GM12878 (cell line): ENCODE results near the gene VPS52. TPM values are rescaled to one million over a fixed set of nuclear protein-coding genes. Genes with fewer than 3 reads are reported as not detected.

Source experiments
- ATF2 ChIP-seq: IDR thresholded peaks from 2 replicates; pipeline ENCODE4 v1.6.1; 2012; ENCODE audit warnings: low read length, inconsistent platforms
- BACH1 ChIP-seq: fragments of 450-650 bp; IDR thresholded peaks from 2 replicates; pipeline ENCODE4 v1.6.1; 2017; ENCODE audit warnings: mild to moderate bottlenecking, borderline replicate concordance
- CBFB ChIP-seq: IDR thresholded peaks from 2 replicates; pipeline ENCODE4 v1.6.1; 2016; ENCODE audit warnings: antibody characterized with exemption, low read depth
- DPF2 ChIP-seq: fragments of 450-650 bp; IDR thresholded peaks from 2 replicates; pipeline ENCODE4 v1.6.1; 2017; ENCODE audit warnings: mild to moderate bottlenecking
- EGR1 ChIP-seq, 2 experiments: IDR thresholded peaks; 1 replicate in 1 of 2; 2 replicates in 1 of 2; pipeline ENCODE4 v1.6.1; 2011 to 2012; ENCODE audit warnings: low read depth in 2 of 2, low read length in 2 of 2, borderline replicate concordance in 1 of 2, mild to moderate bottlenecking in 1 of 2, moderate library complexity in 1 of 2
- HDGF ChIP-seq: fragments of 450-650 bp; IDR thresholded peaks from 2 replicates; pipeline ENCODE4 v1.6.1; 2016; ENCODE audit warnings: antibody characterized with exemption
- KAT2A ChIP-seq: conservative IDR thresholded peaks from 2 replicates; pipeline ENCODE4 v1.6.1; 2011; ENCODE audit warnings: low read depth, low read length; ENCODE audit not compliant: control insufficient read depth
- LARP7 ChIP-seq: fragments of 450-650 bp; IDR thresholded peaks from 2 replicates; pipeline ENCODE4 v1.6.1; 2017; ENCODE audit warnings: mild to moderate bottlenecking
- MAX ChIP-seq: IDR thresholded peaks from 2 replicates; pipeline ENCODE4 v1.6.1; 2012; ENCODE audit warnings: low read depth, low read length, improper control_type of control experiment
- MYC ChIP-seq: IDR thresholded peaks from 2 replicates; pipeline ENCODE4 v1.6.1; 2011; ENCODE audit warnings: mild to moderate bottlenecking, low read length, moderate library complexity, inconsistent platforms; ENCODE audit not compliant: insufficient read depth, insufficient replicate concordance, insufficient read length, severe bottlenecking
- POLR2A ChIP-seq: IDR thresholded peaks from 2 replicates; pipeline ENCODE4 v1.6.1; 2011; ENCODE audit warnings: low read depth, mild to moderate bottlenecking, low read length
- RAD51 ChIP-seq: fragments of 450-650 bp; IDR thresholded peaks from 2 replicates; pipeline ENCODE4 v1.6.1; 2016; ENCODE audit warnings: moderate library complexity, mild to moderate bottlenecking, inconsistent platforms
- RCOR1 ChIP-seq: conservative IDR thresholded peaks from 2 replicates; pipeline ENCODE4 v1.6.1; 2012; ENCODE audit warnings: low read depth, low read length, improper control_type of control experiment
- TARDBP ChIP-seq: IDR thresholded peaks from 2 replicates; pipeline ENCODE4 v1.6.1; 2016; ENCODE audit warnings: borderline replicate concordance
- ZNF207 ChIP-seq: fragments of 450-650 bp; IDR thresholded peaks from 2 replicates; pipeline ENCODE4 v1.6.1; 2014; ENCODE audit warnings: antibody characterized with exemption, mild to moderate bottlenecking, borderline replicate concordance
- polyA plus RNA-seq, 11 experiments: library from polyadenylated mRNA; depleted of rRNA in 4 of 11; unstranded in 6 of 11; stranded (reverse) in 5 of 11; fragments of >200 nt; fragmentation: Nextera tagmentation in 4 of 11; fragmentation: Illumina TruSeq in 1 of 11; extraction: Ambion mirVana in 4 of 11; extraction: Trizol in 1 of 11; gene quantifications; 1 replicate in 1 of 11; 2 replicates in 10 of 11; pipeline versions ENCODE4 v1.2.1 to v1.2.3, GENCODE V29; 2011 to 2016; ENCODE audit warnings: inconsistent platforms in 2 of 11, missing spikeins in 2 of 11, low read depth in 1 of 11
- total RNA-seq, 4 experiments: library from RNA; depleted of rRNA in 3 of 4; stranded (reverse); fragments of >200 nt in 3 of 4; fragmentation: Illumina TruSeq in 1 of 4; extraction: Trizol in 1 of 4; gene quantifications; 2 replicates each; pipeline versions ENCODE4 v1.2.1 to v1.2.3, GENCODE V29; 2013 to 2021
- TF ChIP-seq, protein P1 (sequence below): fragments of 450-650 bp; IDR thresholded peaks from 2 replicates; pipeline ENCODE4 v1.6.1; 2016; ENCODE audit warnings: mild to moderate bottlenecking, moderate library complexity, borderline replicate concordance
- TF ChIP-seq, protein P2 (sequence below): fragments of 150-350 bp; IDR thresholded peaks from 2 replicates; pipeline ENCODE4 v1.6.1; 2014; ENCODE audit warnings: mild to moderate bottlenecking, low read depth, low read length
- TF ChIP-seq, protein P3 (sequence below): fragments of 450-650 bp; IDR thresholded peaks from 2 replicates; pipeline ENCODE4 v1.6.1; 2017; ENCODE audit warnings: mild to moderate bottlenecking, moderate library complexity

Gene VPS52
- total and polyA plus RNA-seq, 10 of the 15 experiments (the other 5 are each of a cell fraction or from before 2014, with no cell fraction given): 11.3 to 52.7 (median 36.7) TPM

- no peak for TF ChIP-seq ATF2
- TF ChIP-seq, protein P1, sequence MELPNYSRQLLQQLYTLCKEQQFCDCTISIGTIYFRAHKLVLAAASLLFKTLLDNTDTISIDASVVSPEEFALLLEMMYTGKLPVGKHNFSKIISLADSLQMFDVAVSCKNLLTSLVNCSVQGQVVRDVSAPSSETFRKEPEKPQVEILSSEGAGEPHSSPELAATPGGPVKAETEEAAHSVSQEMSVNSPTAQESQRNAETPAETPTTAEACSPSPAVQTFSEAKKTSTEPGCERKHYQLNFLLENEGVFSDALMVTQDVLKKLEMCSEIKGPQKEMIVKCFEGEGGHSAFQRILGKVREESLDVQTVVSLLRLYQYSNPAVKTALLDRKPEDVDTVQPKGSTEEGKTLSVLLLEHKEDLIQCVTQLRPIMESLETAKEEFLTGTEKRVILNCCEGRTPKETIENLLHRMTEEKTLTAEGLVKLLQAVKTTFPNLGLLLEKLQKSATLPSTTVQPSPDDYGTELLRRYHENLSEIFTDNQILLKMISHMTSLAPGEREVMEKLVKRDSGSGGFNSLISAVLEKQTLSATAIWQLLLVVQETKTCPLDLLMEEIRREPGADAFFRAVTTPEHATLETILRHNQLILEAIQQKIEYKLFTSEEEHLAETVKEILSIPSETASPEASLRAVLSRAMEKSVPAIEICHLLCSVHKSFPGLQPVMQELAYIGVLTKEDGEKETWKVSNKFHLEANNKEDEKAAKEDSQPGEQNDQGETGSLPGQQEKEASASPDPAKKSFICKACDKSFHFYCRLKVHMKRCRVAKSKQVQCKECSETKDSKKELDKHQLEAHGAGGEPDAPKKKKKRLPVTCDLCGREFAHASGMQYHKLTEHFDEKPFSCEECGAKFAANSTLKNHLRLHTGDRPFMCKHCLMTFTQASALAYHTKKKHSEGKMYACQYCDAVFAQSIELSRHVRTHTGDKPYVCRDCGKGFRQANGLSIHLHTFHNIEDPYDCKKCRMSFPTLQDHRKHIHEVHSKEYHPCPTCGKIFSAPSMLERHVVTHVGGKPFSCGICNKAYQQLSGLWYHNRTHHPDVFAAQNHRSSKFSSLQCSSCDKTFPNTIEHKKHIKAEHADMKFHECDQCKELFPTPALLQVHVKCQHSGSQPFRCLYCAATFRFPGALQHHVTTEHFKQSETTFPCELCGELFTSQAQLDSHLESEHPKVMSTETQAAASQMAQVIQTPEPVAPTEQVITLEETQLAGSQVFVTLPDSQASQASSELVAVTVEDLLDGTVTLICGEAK: peak; percentile 56; the same call in 1 of the 2 replicates
- TF ChIP-seq, protein P2, sequence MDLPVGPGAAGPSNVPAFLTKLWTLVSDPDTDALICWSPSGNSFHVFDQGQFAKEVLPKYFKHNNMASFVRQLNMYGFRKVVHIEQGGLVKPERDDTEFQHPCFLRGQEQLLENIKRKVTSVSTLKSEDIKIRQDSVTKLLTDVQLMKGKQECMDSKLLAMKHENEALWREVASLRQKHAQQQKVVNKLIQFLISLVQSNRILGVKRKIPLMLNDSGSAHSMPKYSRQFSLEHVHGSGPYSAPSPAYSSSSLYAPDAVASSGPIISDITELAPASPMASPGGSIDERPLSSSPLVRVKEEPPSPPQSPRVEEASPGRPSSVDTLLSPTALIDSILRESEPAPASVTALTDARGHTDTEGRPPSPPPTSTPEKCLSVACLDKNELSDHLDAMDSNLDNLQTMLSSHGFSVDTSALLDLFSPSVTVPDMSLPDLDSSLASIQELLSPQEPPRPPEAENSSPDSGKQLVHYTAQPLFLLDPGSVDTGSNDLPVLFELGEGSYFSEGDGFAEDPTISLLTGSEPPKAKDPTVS: no peak
- TF ChIP-seq, protein P3, sequence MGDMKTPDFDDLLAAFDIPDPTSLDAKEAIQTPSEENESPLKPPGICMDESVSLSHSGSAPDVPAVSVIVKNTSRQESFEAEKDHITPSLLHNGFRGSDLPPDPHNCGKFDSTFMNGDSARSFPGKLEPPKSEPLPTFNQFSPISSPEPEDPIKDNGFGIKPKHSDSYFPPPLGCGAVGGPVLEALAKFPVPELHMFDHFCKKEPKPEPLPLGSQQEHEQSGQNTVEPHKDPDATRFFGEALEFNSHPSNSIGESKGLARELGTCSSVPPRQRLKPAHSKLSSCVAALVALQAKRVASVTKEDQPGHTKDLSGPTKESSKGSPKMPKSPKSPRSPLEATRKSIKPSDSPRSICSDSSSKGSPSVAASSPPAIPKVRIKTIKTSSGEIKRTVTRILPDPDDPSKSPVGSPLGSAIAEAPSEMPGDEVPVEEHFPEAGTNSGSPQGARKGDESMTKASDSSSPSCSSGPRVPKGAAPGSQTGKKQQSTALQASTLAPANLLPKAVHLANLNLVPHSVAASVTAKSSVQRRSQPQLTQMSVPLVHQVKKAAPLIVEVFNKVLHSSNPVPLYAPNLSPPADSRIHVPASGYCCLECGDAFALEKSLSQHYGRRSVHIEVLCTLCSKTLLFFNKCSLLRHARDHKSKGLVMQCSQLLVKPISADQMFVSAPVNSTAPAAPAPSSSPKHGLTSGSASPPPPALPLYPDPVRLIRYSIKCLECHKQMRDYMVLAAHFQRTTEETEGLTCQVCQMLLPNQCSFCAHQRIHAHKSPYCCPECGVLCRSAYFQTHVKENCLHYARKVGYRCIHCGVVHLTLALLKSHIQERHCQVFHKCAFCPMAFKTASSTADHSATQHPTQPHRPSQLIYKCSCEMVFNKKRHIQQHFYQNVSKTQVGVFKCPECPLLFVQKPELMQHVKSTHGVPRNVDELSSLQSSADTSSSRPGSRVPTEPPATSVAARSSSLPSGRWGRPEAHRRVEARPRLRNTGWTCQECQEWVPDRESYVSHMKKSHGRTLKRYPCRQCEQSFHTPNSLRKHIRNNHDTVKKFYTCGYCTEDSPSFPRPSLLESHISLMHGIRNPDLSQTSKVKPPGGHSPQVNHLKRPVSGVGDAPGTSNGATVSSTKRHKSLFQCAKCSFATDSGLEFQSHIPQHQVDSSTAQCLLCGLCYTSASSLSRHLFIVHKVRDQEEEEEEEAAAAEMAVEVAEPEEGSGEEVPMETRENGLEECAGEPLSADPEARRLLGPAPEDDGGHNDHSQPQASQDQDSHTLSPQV: no peak
- TF ChIP-seq BACH1: peak; percentile 99
- peak; percentile 98 for TF ChIP-seq POLR2A
- TF ChIP-seq LARP7: peak; percentile 83
- TF ChIP-seq HDGF: no peak
- TF ChIP-seq KAT2A: no peak
- TF ChIP-seq DPF2: peak; percentile 85
- TF ChIP-seq RAD51: no peak
- TF ChIP-seq MYC: no peak
- peak in 1 of 2 experiments; percentile 85; a peak in 2 of 3 replicates for TF ChIP-seq EGR1 (IDR thresholded peaks at IDR 0.05; ENCODE audit: borderline replicate concordance in 1 of 2, low read depth in 2 of 2, low read length in 2 of 2)
- no peak for TF ChIP-seq RCOR1
- peak; percentile 87 for TF ChIP-seq ZNF207
- no peak for TF ChIP-seq MAX
- 0 out of 2 replicates have a peak, but pooled peaks have one; percentile 17 for TF ChIP-seq CBFB
- no peak for TF ChIP-seq TARDBP
Measured at GRCh38 chr6:33208091-33208967, 63.3 kb downstream of the VPS52 start, which contains the start of gene RING1 (continued).
